AG09309 (cell line): Measurements from ENCODE around the gene LRP2.
"Not testable (repeated sequence)": the region's sequence is repeated elsewhere in the genome, so short reads cannot be mapped to it uniquely, and the experiment has no call there.

Experiments
- DNase-seq: peaks from one replicate; pipeline ENCODE4 v3.0.0-alpha.2; 2010; ENCODE audit warnings: low read depth
- H3K4me3 ChIP-seq: 2 replicates; pipeline ENCODE4 v1.5.1; 2011; ENCODE audit warnings: mild to moderate bottlenecking, low read depth, low read length, moderate library complexity; ENCODE audit not compliant: control insufficient read depth
- TF ChIP-seq, protein P1 (sequence below): IDR thresholded peaks from 2 replicates; pipeline ENCODE4 v1.5.1; 2011; ENCODE audit warnings: mild to moderate bottlenecking, low read depth, low read length, inconsistent platforms; ENCODE audit not compliant: insufficient read depth, control insufficient read depth; ENCODE audit errors: missing control alignments

Gene LRP2

DNA sequence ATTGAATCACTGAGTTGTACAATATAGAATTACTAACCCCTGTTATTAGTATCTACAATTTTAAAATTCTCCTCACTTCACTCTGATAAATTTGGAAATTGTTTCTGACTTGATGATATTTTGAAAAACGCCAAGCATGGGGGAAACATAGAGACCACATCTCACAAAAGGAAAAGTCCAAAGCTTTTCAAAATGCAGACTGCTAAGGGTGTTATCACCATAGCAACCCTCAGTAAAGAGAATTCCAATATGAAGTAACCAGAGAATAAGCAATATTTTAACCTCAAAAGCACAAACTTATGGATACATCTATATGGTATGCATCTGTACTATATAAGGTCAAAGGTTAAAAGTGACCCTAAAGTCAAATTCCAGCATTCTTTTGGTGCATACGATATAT lies 22.7 kb downstream of the LRP2 start:
- DNase-seq = no peak
- TF ChIP-seq, protein P1, sequence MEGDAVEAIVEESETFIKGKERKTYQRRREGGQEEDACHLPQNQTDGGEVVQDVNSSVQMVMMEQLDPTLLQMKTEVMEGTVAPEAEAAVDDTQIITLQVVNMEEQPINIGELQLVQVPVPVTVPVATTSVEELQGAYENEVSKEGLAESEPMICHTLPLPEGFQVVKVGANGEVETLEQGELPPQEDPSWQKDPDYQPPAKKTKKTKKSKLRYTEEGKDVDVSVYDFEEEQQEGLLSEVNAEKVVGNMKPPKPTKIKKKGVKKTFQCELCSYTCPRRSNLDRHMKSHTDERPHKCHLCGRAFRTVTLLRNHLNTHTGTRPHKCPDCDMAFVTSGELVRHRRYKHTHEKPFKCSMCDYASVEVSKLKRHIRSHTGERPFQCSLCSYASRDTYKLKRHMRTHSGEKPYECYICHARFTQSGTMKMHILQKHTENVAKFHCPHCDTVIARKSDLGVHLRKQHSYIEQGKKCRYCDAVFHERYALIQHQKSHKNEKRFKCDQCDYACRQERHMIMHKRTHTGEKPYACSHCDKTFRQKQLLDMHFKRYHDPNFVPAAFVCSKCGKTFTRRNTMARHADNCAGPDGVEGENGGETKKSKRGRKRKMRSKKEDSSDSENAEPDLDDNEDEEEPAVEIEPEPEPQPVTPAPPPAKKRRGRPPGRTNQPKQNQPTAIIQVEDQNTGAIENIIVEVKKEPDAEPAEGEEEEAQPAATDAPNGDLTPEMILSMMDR = no peak

DNA sequence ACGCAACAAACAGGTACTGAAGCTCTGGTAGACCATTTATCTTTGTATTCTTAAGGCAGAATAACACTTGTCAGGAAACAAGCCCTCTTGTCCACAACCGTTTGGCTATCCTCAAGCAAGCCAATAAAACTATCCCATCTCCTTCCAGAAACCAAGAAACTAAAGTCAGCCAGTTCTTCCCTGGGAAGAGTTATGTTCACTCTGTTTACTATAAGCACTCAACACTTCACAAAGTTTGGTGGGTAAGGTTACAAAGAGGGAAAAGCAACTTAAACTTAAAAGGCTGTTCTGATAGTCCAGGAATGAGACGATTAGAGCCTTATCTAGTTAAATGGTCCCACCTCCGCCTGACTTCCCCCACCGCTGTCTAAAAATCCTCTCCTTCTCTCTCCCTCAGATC lies 25.6 kb downstream of the LRP2 start:
- H3K4me3 ChIP-seq = no peak overlapping the region
- TF ChIP-seq, protein P1 = no peak
- DNase-seq = no peak

More for the DNA sequence above, 22.7 kb downstream of the LRP2 start:
- H3K4me3 ChIP-seq = no peak overlapping the region

DNA sequence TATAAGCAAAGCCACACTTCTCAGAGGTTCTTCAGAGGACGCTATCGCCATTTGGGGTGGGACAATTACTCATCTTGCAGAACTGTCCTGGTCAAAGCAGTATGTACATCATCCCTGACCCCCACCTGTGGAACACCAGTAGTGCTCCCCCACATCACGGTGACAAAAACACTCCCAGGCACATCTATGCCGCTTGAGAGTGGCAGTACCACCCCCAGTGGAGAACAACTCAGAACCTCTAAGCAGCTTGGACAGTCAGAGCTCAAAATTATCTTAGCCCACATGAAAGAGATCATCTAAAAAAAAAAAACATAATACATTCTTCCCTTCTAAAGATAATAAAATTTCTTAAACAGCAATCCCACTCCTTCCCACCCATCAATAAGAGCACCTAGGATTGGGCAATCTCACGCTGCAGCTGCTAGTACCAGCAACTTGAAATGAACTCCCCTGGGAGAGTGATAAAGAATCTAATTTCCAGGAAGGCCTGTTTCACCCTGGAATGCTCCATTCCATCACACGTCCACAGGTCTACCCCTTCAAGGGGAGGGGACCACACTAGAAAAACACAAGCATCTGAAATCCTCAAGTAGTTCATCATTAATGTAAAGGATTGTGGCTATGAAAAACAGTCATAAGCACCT lies 31.7 kb downstream of the LRP2 start:
- no peak for DNase-seq
- TF ChIP-seq, protein P1 = no peak
- H3K4me3 ChIP-seq = no peak overlapping the region

DNA sequence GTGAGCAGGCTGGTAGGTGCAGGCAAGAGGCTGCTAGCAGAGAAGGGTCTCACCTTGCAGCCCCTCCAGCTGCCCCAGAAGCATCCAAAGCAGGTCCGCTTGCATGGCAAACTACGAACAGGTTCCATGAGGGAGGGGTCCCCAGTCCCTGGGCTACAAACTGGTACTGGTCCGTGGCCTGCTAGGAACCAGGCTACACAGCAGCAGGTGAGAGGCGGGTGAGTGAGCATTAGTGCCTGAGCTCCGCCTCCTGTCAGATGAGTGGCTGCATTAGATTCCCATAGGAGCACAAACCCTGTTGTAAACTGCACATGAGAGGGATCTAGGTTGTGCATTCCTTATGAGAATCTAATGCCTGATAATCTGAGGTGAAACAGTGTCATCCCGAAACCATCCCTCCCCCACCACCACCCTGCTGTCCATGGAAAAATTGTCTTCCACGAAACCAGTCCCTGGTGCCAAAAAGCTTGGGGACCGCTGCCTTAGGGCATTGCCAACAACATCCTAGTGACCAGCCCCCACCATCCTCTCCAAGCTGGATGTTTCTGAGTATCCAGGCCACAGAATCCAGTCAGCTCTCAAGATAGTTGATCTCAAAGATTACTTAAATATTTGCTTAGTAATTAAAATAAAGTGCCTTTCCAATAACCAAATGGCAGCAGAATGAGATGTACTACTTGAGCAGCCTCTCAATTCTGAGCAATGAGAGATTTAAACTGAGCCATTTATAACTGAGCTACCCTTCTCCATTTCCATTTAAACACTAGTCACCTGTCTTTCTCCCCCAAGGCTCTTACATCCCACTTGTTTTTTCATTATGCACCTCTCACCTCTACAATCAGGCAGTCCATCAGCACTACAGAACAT lies 32.4 kb downstream of the LRP2 start:
- H3K4me3 ChIP-seq = no peak overlapping the region
- TF ChIP-seq, protein P1 = no peak

DNA sequence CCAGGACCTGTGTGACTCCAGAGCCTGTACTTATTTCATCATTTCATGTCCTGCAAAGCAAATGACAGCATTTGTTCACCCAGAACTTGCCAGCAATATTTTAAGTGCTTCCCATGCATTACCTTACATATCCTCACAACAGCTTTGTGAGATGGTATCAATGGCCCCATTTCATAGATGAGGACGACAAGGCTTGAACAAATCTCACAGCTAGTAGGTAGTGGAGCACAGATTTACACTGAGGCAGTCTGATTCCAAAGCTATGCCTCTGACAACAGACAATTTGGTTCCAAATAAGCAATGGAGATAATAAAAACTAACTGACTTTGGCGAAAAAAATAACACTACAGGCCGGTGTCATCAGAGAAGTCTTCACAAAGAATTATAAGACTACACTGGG lies 33.5 kb downstream of the LRP2 start:
- H3K4me3 ChIP-seq = no peak overlapping the region
- no peak for DNase-seq
- TF ChIP-seq, protein P1 = no peak

More for the DNA sequence above, 32.4 kb downstream of the LRP2 start:
- DNase-seq = no peak

DNA sequence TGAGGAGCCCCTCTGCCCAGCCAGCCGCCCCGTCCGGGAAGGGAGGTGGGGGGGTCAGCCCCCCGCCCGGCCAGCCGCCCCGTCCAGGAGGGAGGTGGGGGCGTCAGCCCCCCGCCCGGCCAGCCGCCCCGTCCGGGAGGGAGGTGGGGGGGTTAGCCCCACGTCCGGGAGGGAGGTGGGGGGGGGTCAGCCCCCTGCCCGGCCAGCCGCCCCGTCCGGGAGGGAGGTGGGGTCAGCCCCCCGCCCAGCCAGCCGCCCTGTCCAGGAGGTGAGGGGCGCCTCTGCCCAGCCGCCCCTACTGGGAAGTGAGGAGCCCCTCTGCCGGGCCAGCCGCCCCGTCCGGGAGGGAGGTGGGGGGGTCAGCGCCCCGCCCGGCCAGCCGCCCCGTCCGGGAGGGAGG lies 34.5 kb downstream of the LRP2 start:
- not testable (repeated sequence) for H3K4me3 ChIP-seq, DNase-seq

DNA sequence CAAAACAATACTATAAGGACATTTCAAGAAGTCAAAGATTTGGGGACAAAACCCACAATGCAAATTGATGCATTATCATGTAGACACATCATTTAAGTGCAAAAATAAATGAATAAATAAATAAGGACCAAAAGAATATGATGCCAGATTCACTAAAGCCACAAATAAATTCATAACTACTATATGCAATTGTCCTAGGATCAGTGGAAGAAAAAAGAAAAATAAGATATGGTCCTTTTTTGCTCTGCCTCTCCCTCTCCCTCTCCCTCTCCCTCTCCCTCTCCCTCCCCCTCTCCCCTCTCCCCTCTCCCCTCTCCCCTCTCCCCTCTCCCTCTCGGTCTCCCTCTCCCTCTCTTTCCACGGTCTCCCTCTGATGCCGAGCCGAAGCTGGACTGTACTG lies 36.4 kb downstream of the LRP2 start:
- DNase-seq, H3K4me3 ChIP-seq: not testable (repeated sequence)
